ENCODE results near the gene BOK. TPM values are rescaled to one million over a fixed set of nuclear protein-coding genes. Genes with fewer than 3 reads are reported as not detected.

Gene BOK
- total and polyA plus RNA-seq, 2 of the 13 experiments (the other 11 are each of a cell fraction or from before 2014, with no cell fraction given), result 35.5 to 39.2 TPM

DNA sequence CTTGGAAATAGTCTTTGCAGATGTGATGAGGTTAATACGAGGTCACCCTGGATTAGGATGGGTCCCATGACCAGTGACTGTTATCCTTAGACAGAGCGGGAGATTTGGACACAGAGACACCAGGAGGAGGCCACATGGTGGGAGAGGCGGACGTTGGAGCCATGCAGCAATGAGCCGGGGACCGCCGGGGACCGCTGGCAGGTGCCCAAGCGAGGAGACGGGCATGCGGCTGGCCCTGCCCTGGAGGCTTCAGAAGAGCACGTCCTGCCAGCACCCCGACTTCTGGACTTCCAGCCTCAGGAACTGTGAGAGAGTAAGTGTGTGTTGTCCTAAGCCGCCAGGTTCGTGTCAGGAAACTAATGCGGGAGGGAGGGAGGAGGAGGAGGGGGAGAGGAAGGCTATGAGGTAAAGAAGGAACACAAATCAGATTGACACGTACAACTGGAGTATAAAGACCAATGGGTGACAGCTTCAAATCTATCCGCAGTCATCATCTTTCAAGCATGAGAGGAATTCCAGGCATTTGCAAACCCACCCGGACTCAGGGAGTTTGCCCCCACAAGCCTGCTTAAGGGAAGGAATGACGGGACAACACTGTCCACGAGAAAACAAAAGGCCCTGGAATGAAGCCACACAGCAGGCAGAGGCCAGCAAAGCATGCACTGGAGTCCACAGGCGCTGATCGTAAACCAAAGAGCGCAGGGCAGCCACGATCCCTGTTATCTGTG lies 11.6 kb upstream of the BOK start (continued):
- TF ChIP-seq, protein P1, sequence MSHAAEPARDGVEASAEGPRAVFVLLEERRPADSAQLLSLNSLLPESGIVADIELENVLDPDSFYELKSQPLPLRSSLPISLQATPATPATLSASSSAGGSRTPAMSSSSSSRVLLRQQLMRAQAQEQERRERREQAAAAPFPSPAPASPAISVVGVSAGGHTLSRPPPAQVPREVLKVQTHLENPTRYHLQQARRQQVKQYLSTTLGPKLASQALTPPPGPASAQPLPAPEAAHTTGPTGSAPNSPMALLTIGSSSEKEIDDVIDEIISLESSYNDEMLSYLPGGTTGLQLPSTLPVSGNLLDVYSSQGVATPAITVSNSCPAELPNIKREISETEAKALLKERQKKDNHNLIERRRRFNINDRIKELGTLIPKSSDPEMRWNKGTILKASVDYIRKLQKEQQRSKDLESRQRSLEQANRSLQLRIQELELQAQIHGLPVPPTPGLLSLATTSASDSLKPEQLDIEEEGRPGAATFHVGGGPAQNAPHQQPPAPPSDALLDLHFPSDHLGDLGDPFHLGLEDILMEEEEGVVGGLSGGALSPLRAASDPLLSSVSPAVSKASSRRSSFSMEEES (CRISPR knock-in tag; IDR thresholded peaks at IDR 0.05), result peak; percentile 75
- TF ChIP-seq ZNF513 (CRISPR knock-in tag; conservative IDR thresholded peaks at IDR 0.05) (no peak), ZNF562 (CRISPR knock-in tag; IDR thresholded peaks at IDR 0.05; ENCODE audit: borderline replicate concordance) (no peak), PBX2 (CRISPR knock-in tag; IDR thresholded peaks at IDR 0.05) (peak; percentile 51; the same call in 1 of the 2 replicates), ZNF850 (CRISPR knock-in tag; conservative IDR thresholded peaks at IDR 0.05) (no peak), SOX13 (IDR thresholded peaks at IDR 0.05) (no peak), SOX13 (CRISPR knock-in tag; conservative IDR thresholded peaks at IDR 0.05 in 1 of 2, IDR thresholded peaks at IDR 0.05 in 1 of 2) (peak in 1 of 2 experiments; percentile 62; a peak in 2 of 4 replicates), YEATS4 (CRISPR knock-in tag; IDR thresholded peaks at IDR 0.05; ENCODE audit: borderline replicate concordance) (no peak; the same call in 1 of the 2 replicates), ZNF558 (CRISPR knock-in tag; IDR thresholded peaks at IDR 0.05; ENCODE audit: borderline replicate concordance) (peak; percentile 75; the same call in 1 of the 2 replicates)
- TF ChIP-seq, protein P2, sequence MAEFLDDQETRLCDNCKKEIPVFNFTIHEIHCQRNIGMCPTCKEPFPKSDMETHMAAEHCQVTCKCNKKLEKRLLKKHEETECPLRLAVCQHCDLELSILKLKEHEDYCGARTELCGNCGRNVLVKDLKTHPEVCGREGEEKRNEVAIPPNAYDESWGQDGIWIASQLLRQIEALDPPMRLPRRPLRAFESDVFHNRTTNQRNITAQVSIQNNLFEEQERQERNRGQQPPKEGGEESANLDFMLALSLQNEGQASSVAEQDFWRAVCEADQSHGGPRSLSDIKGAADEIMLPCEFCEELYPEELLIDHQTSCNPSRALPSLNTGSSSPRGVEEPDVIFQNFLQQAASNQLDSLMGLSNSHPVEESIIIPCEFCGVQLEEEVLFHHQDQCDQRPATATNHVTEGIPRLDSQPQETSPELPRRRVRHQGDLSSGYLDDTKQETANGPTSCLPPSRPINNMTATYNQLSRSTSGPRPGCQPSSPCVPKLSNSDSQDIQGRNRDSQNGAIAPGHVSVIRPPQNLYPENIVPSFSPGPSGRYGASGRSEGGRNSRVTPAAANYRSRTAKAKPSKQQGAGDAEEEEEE (CRISPR knock-in tag; IDR thresholded peaks at IDR 0.05; ENCODE audit: borderline replicate concordance), result no peak
- TF ChIP-seq, protein P3, sequence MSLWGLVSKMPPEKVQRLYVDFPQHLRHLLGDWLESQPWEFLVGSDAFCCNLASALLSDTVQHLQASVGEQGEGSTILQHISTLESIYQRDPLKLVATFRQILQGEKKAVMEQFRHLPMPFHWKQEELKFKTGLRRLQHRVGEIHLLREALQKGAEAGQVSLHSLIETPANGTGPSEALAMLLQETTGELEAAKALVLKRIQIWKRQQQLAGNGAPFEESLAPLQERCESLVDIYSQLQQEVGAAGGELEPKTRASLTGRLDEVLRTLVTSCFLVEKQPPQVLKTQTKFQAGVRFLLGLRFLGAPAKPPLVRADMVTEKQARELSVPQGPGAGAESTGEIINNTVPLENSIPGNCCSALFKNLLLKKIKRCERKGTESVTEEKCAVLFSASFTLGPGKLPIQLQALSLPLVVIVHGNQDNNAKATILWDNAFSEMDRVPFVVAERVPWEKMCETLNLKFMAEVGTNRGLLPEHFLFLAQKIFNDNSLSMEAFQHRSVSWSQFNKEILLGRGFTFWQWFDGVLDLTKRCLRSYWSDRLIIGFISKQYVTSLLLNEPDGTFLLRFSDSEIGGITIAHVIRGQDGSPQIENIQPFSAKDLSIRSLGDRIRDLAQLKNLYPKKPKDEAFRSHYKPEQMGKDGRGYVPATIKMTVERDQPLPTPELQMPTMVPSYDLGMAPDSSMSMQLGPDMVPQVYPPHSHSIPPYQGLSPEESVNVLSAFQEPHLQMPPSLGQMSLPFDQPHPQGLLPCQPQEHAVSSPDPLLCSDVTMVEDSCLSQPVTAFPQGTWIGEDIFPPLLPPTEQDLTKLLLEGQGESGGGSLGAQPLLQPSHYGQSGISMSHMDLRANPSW (CRISPR knock-in tag; IDR thresholded peaks at IDR 0.05; ENCODE audit: borderline replicate concordance), result peak; percentile 46; the same call in 1 of the 2 replicates
- TF ChIP-seq, protein P4, sequence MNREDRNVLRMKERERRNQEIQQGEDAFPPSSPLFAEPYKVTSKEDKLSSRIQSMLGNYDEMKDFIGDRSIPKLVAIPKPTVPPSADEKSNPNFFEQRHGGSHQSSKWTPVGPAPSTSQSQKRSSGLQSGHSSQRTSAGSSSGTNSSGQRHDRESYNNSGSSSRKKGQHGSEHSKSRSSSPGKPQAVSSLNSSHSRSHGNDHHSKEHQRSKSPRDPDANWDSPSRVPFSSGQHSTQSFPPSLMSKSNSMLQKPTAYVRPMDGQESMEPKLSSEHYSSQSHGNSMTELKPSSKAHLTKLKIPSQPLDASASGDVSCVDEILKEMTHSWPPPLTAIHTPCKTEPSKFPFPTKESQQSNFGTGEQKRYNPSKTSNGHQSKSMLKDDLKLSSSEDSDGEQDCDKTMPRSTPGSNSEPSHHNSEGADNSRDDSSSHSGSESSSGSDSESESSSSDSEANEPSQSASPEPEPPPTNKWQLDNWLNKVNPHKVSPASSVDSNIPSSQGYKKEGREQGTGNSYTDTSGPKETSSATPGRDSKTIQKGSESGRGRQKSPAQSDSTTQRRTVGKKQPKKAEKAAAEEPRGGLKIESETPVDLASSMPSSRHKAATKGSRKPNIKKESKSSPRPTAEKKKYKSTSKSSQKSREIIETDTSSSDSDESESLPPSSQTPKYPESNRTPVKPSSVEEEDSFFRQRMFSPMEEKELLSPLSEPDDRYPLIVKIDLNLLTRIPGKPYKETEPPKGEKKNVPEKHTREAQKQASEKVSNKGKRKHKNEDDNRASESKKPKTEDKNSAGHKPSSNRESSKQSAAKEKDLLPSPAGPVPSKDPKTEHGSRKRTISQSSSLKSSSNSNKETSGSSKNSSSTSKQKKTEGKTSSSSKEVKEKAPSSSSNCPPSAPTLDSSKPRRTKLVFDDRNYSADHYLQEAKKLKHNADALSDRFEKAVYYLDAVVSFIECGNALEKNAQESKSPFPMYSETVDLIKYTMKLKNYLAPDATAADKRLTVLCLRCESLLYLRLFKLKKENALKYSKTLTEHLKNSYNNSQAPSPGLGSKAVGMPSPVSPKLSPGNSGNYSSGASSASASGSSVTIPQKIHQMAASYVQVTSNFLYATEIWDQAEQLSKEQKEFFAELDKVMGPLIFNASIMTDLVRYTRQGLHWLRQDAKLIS (CRISPR knock-in tag; IDR thresholded peaks at IDR 0.05), result peak; percentile 47; the same call in 1 of the 2 replicates
- TF ChIP-seq, protein P5, sequence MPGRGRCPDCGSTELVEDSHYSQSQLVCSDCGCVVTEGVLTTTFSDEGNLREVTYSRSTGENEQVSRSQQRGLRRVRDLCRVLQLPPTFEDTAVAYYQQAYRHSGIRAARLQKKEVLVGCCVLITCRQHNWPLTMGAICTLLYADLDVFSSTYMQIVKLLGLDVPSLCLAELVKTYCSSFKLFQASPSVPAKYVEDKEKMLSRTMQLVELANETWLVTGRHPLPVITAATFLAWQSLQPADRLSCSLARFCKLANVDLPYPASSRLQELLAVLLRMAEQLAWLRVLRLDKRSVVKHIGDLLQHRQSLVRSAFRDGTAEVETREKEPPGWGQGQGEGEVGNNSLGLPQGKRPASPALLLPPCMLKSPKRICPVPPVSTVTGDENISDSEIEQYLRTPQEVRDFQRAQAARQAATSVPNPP (CRISPR knock-in tag; IDR thresholded peaks at IDR 0.05), result peak; percentile 59; the same call in 1 of the 2 replicates
